NCI-H2107 treated with DMSO at 0.1 percent for 48 hours (cell line): Measurements from ENCODE around the gene NOCT.
"Not testable (repeated sequence)": the region's sequence is repeated elsewhere in the genome, so short reads cannot be mapped to it uniquely, and the experiment has no call there.

Source experiments
- DNase-seq: peaks from one replicate; lab custom pipeline; 2025; ENCODE audit not compliant: unreplicated experiment; lab: John Stamatoyannopoulos, UW

Gene NOCT

DNA sequence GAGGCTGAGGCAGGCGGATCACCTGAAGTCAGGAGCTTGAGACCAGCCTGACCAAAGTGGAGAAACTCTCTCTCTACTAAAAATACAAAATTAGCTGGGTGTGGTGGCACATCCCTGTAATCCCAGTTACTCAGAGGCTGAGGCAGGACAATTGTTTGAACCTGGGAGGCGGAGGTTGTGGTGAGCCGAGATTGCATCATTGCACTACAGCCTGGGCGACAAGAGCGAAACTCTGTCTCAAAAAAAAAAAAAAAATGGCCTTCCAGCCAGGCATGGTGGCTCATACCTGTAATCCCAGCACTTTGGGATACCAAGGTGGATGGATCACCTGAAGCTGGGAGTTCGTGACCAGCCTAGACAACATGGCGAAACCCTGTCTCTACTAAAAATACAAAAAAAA lies 7.3 kb upstream of the NOCT start:
- not testable (repeated sequence) for DNase-seq

DNA sequence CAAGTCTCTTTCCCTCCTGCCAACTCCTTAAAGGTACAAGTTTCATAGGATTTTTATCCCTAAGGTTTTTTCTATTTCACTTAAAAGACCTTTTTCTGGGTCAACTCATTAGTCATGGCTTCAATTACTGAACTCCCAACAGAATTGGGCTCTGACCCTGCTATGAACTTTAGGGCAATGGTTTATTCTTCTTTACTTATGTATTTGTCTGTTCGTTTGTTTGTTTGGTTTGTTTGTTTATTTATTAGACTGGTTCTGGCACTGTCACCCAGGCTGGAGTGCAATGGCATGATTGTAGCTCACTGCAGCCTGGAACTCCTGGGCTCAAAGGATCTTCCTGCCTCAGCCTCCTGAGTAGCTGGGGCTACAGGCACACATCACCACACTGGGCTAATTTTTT lies 5.9 kb upstream of the NOCT start:
- DNase-seq = no peak

DNA sequence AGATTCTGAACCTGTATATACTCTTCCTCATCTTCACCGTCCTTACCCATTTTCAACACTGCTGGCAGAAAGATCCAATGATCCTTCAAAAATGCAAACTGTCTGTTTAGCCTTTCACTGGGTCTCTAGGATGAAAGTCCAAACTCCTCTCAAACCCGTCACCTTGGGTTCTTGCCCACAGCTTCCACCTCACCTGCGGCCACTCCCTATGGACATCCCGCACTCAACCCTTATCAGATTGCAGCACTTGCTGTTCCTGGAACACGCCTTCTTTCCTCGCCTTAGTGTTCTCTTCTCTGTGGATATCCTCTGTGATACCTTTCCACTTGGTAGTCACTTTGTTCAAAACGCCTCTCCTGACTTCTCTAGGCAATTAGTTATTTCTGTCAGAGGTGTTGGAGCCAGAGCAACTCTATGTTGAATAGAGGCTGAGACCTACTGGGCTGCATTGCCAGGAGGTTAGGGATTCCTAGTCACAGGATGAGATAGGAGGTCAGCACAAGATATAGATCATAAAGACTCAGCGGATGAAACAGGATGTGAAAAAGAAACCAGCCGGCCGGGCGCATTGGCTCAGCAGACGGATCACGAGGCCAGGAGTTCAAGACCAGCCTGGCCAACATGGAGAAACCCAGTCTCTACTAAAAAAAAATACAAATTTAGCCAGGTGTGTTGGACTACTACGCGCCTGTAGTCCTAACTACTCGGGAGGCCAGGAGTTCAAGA lies 4.2 kb upstream of the NOCT start:
- DNase-seq = no peak

DNA sequence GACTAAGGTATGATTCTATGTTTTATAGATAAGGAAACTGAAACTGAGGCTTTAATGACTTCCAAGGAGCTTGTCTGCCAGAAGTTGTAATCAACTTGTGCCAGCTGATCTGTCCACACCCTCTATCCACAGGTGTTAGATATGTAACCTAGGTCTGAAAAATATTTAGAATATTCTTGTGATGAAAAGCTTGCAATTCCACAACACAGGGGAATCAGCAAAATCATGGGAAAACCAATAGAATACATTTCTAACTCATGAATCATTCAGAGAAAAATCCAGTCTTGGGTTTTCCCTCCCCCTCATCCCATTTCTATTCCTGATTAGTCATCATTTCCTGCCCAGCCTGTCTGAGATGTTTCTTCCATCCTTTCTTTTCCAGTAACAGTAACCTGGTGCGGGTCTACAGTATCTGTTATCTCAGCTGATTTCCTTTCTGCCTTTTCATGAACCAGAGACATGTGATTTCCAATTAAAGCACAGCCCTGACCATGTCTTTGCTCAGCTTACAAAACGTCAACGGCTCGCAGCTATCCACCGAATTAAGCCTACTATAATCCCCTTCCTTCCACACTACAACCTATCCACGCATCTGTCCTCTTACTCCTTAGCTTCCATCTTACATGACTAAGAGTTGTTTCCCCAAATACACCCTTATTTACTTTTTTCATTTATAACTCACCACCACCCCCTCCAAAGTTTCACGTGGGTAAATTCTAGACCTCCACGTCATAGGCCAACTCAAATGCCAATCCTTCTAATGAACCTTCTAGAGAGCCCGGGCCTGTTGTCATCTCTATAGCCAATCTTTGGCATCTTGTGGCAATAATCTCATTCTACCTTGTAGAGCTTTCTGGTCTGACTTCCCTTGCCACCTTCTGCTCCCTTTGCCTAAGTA lies 961 bp upstream of the NOCT start:
- DNase-seq = no peak

DNA sequence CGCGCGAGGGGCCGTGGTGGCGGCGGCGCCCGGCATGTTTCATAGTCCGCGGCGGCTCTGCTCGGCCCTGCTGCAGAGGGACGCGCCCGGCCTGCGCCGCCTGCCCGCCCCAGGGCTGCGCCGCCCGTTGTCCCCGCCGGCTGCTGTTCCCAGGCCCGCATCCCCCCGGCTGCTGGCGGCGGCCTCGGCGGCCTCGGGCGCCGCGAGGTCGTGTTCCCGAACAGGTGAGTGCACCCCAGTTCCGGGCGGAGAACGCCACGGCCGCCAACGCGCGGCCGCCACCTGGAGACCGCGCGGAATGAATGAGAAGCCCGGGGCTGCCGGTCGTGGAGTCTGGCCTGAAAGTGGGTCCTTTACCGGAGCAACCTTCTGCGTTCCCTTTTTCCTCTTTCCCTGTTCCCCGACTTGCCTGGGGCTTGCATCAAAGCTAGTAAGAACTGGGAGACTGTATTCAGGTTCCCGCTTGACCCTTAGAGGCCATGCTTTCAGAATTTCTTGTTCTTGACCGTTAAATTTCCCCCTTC lies 429 bp downstream of the NOCT start:
- no peak for DNase-seq

DNA sequence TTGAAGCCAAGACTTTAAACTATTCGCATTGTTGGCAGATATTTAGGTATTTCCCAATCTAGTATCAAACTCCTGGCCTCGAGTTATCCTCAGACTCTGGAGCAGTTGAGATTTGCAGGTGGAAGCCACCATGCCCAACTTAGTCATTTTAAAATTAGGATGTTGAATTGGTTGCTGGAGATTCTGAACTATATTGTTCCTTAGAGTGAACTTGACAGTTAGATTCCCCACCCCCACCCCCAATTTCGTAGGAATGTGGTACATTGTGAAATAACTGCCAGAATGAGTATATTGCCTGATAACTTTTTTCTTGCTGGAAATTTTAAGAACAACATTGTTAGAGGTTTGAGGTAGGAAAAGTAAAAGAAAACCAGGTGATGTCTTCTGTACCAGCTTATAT lies 2.3 kb downstream of the NOCT start:
- no peak for DNase-seq

DNA sequence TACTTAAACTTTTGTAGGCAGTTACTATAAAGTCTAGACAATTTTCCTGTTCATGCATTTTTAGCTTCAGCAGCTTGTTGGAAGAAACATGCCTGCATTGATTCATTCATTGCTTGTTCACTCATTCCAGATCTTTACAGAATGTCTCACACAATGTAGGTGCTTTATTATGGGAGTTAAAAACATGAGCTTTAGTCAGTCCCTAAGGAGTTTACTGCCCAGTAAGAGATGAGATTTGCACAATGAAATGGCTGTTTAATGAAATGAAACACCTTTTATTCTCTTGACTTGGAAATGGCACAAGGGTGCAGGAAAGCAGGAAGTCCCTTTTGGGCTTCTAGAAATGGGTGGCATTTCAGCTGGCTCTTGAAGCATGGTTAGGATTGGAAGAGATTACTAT lies 2.9 kb downstream of the NOCT start:
- peak; percentile 61 for DNase-seq

DNA sequence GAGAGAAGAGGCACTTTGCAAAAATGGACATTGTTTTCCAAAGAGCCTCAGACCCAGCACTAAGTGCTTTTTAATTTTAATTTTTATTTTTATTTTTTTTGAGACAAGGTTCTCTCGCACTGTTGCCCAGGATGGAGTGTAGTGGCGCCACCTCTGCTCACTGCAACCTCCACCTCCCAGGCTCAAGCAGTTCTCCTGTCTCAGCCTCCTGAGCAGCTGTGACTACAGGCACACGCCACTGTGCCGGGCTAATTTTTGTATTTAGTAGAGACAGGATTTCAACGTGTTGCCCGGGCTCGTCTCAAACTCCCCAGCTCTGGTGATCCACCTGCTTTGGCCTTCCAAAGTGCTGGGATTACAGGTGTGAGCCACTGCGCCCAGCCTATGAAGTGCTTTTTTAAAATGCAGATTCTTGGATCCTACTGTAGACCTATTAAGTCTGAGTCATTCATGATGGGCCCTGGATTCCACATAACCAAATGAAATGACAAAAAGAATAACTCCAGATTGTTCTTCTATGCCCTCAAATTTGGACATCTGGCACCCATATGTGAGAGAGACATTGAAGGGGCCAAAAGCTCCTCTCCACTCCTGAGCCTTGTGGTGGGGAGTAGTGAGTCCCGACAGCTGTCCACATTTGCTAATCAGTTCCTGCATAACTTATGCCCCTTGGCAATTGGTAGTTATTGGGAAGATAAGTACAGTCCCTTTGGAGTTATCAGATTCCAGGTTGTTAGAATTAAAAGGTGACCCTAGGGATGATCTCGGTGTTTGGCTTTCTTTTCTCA lies 3.6 kb downstream of the NOCT start:
- no peak for DNase-seq

DNA sequence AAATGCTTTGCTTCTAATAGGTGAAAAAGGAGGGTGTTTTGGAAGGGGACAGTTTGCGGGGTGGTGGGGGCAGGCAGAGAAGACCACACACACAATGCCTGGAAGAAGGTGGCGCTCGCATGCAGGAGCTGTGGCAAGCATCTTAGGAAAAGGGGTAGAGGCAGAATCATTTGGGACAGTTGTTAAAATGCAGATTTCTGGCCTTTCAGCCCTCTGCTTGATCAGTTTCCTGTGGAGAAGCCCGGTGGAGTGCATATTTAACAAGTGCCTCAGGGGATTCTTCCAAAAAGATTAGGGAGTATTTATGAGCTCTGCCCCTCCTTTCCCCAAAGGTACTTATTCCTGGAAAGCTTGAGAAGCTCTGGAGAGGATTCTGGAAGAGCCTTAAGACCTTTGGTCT lies 4.8 kb downstream of the NOCT start:
- DNase-seq = no peak

DNA sequence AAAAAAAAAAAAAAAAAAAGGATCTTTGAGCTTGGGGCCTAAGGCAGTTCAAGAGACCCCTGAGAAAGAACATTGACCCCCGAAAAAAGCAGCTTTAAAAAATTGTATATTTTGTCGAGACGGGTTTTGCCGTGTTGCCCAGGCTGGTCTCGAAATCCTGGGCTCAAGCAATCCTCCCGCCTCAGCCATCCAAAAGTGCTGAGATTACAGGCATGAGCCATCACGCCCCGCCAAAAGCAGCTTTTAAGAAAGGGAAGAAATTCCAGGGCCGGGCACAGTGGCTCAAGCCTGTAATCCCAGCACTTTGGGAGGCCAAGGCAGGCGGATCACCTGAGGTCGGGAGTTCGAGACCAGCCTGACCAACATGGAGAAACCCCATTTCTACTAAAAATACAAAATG lies 5.5 kb downstream of the NOCT start:
- not testable (repeated sequence) for DNase-seq

DNA sequence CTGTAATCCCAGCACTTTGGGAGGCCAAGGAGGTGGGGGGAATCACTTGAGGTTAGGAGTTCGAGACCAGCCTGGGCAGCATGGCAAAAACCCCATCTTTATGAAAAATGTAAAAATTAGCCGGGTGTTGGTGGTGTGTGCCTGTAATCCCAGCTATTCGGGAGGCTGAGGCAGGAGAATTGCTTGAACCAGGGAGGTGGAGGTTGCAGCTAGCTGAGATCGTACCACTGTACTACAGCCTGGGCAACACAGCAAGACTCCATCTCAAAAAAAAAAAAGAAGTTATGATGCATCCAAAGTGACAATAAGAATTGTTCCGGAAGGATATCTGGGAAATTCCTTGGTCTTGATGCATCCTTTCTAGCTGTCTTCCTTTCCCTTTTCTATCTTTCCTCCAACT lies 7.3 kb downstream of the NOCT start:
- DNase-seq = no peak

DNA sequence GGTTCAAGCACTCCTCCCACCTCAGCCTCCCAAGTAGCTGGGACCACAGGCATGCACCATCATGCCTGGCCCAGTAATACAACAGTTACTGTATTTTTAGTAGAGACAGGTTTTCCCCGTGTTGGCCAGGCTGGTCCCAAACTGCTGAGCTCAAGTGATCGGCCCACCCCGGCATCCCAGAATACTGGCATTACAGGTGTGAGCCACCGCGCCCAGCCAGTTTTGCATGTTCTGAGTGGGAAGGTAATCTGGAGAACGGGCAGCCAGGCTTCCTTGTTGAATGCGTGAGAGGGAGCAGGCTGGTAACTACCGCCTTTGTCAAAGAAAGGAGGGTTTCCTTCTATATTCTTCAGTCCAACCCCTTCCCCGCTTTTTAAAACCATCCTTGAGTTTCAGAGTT lies 9.1 kb downstream of the NOCT start:
- DNase-seq = no peak

DNA sequence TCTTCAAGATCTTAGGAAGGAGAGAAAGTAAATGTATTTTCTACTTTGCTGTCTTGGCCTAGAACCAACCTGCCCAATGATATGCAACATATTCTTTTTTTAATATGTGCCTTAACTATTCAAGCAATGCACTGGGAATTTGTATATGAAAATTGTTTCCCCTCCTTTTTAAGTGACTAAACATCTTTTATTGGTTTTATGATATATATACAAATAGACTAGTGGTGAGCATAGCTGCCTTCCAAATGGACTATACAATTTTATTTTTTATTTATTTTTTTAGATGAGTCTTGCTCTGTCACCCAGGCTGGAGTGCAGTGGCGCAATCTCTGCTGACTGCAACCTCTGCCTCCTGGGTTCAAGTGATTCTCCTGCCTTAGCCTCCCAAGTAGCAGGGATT lies 10.3 kb downstream of the NOCT start:
- DNase-seq = no peak

DNA sequence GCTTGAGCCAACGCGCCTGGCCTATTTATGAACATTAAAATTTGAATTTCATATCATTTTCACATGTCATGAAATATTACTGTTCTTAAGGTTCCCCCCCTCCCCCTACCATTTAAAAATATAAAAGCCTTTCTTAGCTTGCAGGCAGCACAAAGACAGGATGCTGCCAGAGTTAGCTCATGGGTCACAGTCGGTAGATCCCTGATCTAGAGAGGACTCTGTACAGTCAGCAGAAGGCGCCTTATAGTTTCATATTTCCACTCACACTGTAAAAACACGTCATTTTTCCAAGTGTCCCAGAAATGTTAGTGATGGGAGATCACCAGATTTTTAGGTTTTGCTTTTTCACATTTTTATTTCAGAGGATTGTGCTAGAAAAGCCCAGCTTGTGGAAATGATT lies 12.2 kb downstream of the NOCT start:
- DNase-seq = no peak

DNA sequence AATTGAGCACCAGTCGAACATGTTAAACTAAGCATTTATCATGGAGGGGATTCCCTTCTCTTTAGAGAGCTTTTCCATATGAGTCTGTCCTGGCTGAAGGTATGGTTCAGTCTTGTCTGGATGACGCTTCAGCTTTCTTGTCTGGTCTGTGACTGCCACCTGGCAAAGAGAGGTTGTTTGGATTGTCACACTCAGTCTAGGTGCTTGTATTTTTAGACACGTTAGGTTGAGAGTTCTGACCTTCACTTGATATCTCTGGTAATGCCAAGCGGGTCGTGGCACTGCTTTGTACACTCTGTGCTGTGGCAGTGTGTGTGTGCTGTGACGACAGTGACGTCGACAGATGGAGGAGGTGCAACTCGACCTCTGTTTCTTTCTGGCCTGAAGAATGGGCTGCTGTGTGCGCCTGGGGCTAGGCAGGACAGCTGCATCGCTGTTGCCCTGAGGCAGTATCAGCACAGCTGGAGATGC lies 12.6 kb downstream of the NOCT start:
- DNase-seq = no peak

DNA sequence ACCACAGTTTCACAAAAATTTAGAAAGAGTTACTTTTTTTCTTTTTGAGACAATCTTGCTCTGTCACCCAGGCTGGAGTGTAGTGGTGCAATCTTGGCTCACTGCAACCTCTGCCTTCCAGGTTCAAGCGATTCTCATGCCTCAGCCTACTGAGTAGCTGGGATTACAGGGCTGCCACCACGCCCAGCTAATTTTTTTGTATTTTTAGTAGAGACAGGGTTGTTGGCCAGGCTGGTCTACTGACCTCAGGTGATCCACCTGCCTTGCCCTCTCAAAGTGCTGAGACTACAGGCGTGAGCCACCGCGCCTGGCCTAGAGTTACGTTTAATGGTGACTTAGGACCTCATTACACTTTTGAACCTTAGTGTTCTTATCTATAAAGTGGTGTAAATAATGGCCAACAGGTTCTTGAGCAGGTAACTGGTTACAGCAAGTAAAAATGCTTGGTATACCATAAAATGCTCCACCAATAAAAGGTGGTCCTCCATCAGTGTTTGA lies 14.3 kb downstream of the NOCT start:
- DNase-seq = not testable (repeated sequence)

DNA sequence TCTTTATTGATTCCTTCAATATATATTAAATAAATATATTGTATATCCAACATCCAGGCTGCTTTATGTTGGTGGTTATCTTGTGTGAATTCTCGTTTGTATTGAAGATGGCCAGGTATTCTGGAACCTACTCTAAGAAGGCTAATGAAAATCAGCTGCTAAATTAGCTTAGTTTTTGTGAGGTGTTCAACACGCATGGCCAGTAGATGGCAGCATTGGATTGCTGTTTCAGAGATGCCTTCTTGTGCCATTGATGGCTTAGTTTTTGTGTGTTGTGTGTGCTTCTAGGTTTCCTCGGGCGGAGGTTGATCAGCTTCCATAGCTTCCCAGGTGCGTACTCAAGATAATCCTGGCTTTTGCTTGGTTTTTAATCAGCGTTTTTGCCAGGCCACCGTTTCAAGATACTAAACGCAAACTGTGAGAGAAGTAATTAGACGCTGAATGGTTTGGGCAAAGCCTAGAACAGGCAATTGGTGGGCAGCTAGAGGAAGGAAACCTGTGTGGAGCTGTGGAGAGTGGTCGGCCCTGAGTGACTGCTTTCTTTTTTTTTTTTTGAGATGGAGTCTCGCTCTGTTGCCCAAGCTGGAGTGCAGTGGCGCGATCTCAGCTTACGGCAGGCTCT lies 15.1 kb downstream of the NOCT start:
- peak; percentile 44 for DNase-seq

DNA sequence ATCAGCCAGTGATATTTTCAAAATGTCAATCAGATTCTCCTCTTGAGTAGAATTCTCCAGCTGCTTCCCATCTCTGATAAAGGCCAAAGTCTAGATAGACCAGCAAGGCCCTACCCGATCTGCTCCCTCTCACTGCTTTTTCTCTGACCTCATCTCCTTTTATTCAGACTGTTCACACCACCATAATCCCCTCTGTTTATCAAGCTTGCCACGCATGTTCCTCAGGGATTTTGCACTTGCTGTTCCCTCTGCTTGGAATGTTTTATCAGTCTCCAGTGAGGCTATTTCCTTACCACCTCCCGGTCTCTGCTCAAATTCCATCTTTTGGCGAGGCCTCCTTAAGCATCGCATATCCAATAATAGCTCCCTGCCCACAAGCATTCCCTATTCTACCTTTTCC lies 20.1 kb downstream of the NOCT start:
- DNase-seq = no peak

DNA sequence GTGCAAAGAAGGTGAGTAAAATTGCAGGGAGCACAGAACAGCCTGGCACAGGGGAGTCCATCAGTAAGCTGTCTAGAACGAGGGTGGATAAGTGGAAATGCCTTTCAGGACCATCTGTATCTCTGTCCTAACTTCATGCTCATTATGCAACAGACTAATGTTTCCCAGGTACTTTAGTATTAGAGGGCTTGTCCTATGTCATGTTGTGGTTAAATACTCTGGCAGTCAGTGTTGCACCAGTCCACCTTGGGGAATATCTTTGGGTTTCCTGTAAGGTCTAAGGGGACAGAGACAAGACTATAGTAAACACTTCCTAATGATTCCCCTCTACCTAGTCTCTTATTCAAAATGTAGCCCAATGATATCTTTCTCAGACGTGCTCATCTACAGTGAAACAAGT lies 21.3 kb downstream of the NOCT start:
- no peak for DNase-seq

DNA sequence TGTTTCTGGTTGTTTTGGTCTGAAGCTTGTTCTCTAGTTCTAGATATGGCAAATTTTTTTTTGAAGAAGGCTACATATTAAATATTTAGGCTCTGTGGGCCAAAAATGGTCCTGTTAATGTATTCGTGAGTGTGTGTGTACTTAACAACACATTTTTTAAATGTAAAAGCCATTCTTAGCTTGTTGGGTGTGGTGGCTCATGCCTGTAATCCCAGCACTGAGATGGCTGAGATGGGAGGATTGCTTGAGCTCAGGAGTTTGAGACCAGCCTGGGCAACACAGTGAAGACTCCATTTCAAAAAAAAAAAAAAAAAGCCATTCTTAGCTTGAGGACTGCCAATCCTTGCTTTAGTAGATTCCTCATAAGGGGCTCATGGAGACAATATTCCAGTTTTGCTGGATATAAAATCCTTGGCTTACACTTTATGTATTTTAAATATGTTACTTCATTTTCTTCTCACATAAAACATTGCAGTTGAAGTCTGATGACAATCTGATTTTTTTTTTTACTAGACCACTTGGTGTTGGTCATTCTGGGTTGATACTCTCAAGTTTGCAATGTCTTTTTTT lies 23.4 kb downstream of the NOCT start:
- no peak for DNase-seq
